KOPT-K1 (cell line): ENCODE results near the gene LAMA2.
"Not testable (repeated sequence)": the region's sequence is repeated elsewhere in the genome, so short reads cannot be mapped to it uniquely, and the experiment has no call there.

Experiments
- H3K27ac ChIP-seq: fragments of 200-600 bp; sonication (generic); 2 replicates; pipeline ENCODE4 v1.5.1; 2016; ENCODE audit warnings: antibody characterized with exemption, mild to moderate bottlenecking, low read depth, low read length; ENCODE audit not compliant: poor library complexity, severe bottlenecking
- H3K36me3 ChIP-seq: fragments of 200-600 bp; sonication (generic); 2 replicates; pipeline ENCODE4 v1.5.1; 2017; ENCODE audit warnings: antibody characterized with exemption, mild to moderate bottlenecking, low read length, moderate library complexity; ENCODE audit not compliant: insufficient read depth
- H3K9me3 ChIP-seq: fragments of 200-600 bp; sonication (generic); 2 replicates; pipeline ENCODE4 v1.5.1; 2017; ENCODE audit warnings: antibody characterized with exemption, low read length, mild to moderate bottlenecking; ENCODE audit not compliant: insufficient read depth, poor library complexity, severe bottlenecking

Gene LAMA2

GRCh38 chr6:129014302-129014701, 131.4 kb downstream of the LAMA2 start:
- Histone ChIP-seq H3K36me3 (no peaks in the 10 kb centered on the region), H3K27ac (no peak overlapping the region), H3K9me3 (no peaks in the 10 kb centered on the region)

- no peaks in the 10 kb centered on the region for H3K36me3 ChIP-seq
- H3K9me3 ChIP-seq, result no peaks in the 10 kb centered on the region
- H3K27ac ChIP-seq, result no peak overlapping the region
Measured at GRCh38 chr6:129015721-129016120, 132.8 kb downstream of the LAMA2 start.

GRCh38 chr6:129016844-129017243, 133.9 kb downstream of the LAMA2 start:
- Histone ChIP-seq H3K9me3 (no peaks in the 10 kb centered on the region), H3K27ac (no peak overlapping the region), H3K36me3 (no peaks in the 10 kb centered on the region)

- Histone ChIP-seq H3K9me3 (no peaks in the 10 kb centered on the region), H3K36me3 (no peaks in the 10 kb centered on the region), H3K27ac (no peak overlapping the region)
Measured at GRCh38 chr6:129022011-129022553, 139.1 kb downstream of the LAMA2 start.

GRCh38 chr6:129026601-129027000, 143.7 kb downstream of the LAMA2 start:
- no peak overlapping the region for H3K27ac ChIP-seq
- no peaks in the 10 kb centered on the region for H3K36me3 ChIP-seq
- H3K9me3 ChIP-seq, result no peaks in the 10 kb centered on the region

- Histone ChIP-seq H3K27ac (no peak overlapping the region), H3K9me3 (no peaks in the 10 kb centered on the region), H3K36me3 (no peaks in the 10 kb centered on the region)
Measured at GRCh38 chr6:129029778-129030177, 146.8 kb downstream of the LAMA2 start.

- Histone ChIP-seq H3K27ac (no peak overlapping the region), H3K36me3 (no peaks in the 10 kb centered on the region), H3K9me3 (no peaks in the 10 kb centered on the region)
Measured at GRCh38 chr6:129030215-129030614, 147.3 kb downstream of the LAMA2 start.

- no peaks in the 10 kb centered on the region for H3K9me3 ChIP-seq
- no peaks in the 10 kb centered on the region for H3K36me3 ChIP-seq
- no peak overlapping the region for H3K27ac ChIP-seq
Measured at GRCh38 chr6:129031051-129031599, 148.2 kb downstream of the LAMA2 start.

GRCh38 chr6:129032602-129033001, 149.7 kb downstream of the LAMA2 start:
- Histone ChIP-seq H3K36me3 (no peaks in the 10 kb centered on the region), H3K9me3 (no peaks in the 10 kb centered on the region)

GRCh38 chr6:129033180-129033579, 150.2 kb downstream of the LAMA2 start:
- H3K27ac ChIP-seq, result no peak overlapping the region
- H3K36me3 ChIP-seq, result no peaks in the 10 kb centered on the region
- no peaks in the 10 kb centered on the region for H3K9me3 ChIP-seq

More at GRCh38 chr6:129032602-129033001, 149.7 kb downstream of the LAMA2 start:
- H3K27ac ChIP-seq, result no peak overlapping the region

- no peak overlapping the region for H3K27ac ChIP-seq
- H3K9me3 ChIP-seq, result no peaks in the 10 kb centered on the region
- H3K36me3 ChIP-seq, result no peaks in the 10 kb centered on the region
Measured at GRCh38 chr6:129033581-129033980, 150.6 kb downstream of the LAMA2 start.

GRCh38 chr6:129041563-129041962, 158.6 kb downstream of the LAMA2 start:
- Histone ChIP-seq H3K9me3 (no peaks in the 10 kb centered on the region), H3K27ac (no peak overlapping the region), H3K36me3 (no peaks in the 10 kb centered on the region)

GRCh38 chr6:129046526-129046925, 163.6 kb downstream of the LAMA2 start:
- H3K36me3 ChIP-seq, result no peaks in the 10 kb centered on the region
- no peak overlapping the region for H3K27ac ChIP-seq
- no peaks in the 10 kb centered on the region for H3K9me3 ChIP-seq

GRCh38 chr6:129047834-129048233, 164.9 kb downstream of the LAMA2 start:
- Histone ChIP-seq H3K27ac (no peak overlapping the region), H3K36me3 (no peaks in the 10 kb centered on the region), H3K9me3 (no peaks in the 10 kb centered on the region)

- H3K9me3 ChIP-seq, result no peaks in the 10 kb centered on the region
- H3K36me3 ChIP-seq, result no peaks in the 10 kb centered on the region
- no peak overlapping the region for H3K27ac ChIP-seq
Measured at GRCh38 chr6:129050086-129050485, 167.1 kb downstream of the LAMA2 start.

- not testable (repeated sequence) for H3K27ac ChIP-seq, H3K36me3 ChIP-seq, H3K9me3 ChIP-seq
Measured at GRCh38 chr6:129053143-129053542, 170.2 kb downstream of the LAMA2 start.
